GM12878 (cell line): ENCODE results near the gene PRR13. TPM values are rescaled to one million over a fixed set of nuclear protein-coding genes. Genes with fewer than 3 reads are reported as not detected.
"Not testable (repeated sequence)": the region's sequence is repeated elsewhere in the genome, so short reads cannot be mapped to it uniquely, and the experiment has no call there.

ENCODE experiments used
- ATAC-seq: fragments of 200-7000 bp; cut with Tn5 transposase; 3 replicates; pipeline ENCODE4 v1.9.1; 2020; ENCODE audit warnings: mild to moderate bottlenecking, moderate library complexity
- BruUV-seq: library from RNA; stranded (reverse); fragments of 400-500 nt; replicated peaks from 2 replicates; lab custom pipeline; 2021; lab: Mats Ljungman, UMichigan
- CTCF ChIA-PET: fragments of 300-600 bp; sonication (Branson Sonifier 250); formaldehyde crosslinking; extraction: SDS; loops from one replicate; lab custom pipeline; 2021; ENCODE audit warnings: inconsistent platforms; lab: Yijun Ruan, JAX
- POLR2A ChIA-PET: fragments of 350-600 bp; formaldehyde crosslinking; extraction: SDS; loops from one replicate; lab custom pipeline; 2021; ENCODE audit warnings: inconsistent platforms; lab: Charles Lee
- RAD21 ChIA-PET: fragments of 300-600 bp; sonication (Branson Sonifier 250); formaldehyde crosslinking; loops from one replicate; lab custom pipeline; 2023; ENCODE audit warnings: antibody characterized with exemption; ENCODE audit not compliant: unreplicated experiment; lab: Charles Lee
- SMC1A ChIA-PET: fragments of 300-600 bp; sonication (Branson Sonifier 250); formaldehyde crosslinking; loops from one replicate; lab custom pipeline; 2023; ENCODE audit not compliant: unreplicated experiment, uncharacterized antibody; lab: Charles Lee
- DNase-seq: peaks from one replicate; pipeline ENCODE4 v3.0.0-alpha.2; 2011; ENCODE audit warnings: low read depth, low spot score
- FAIRE-seq: peaks from 3 replicates; lab custom pipeline; 2011; peaks lifted over from hg19 to GRCh38; lab: Jason Lieb, UNC
- H2AFZ ChIP-seq: 2 replicates; pipeline ENCODE4 v1.6.0; 2011; ENCODE audit warnings: low read depth, low read length, control low read depth; ENCODE audit not compliant: control insufficient read depth
- H3K27ac ChIP-seq: 2 replicates; pipeline ENCODE4 v1.5.1; 2011; ENCODE audit warnings: control low read depth; ENCODE audit not compliant: control insufficient read depth, insufficient read depth
- H3K27me3 ChIP-seq, 2 experiments: replicated peaks in 1 of 2; 2 replicates each; pipeline versions ENCODE4 v1.6.0 to v1.6.1; 2011; ENCODE audit warnings: low read length in 1 of 2; ENCODE audit not compliant: control insufficient read depth in 2 of 2, insufficient read depth in 2 of 2
- H3K36me3 ChIP-seq, 2 experiments: 2 replicates each; pipeline ENCODE4 v1.5.1; 2011; ENCODE audit warnings: low read length in 1 of 2; ENCODE audit not compliant: control insufficient read depth in 2 of 2, insufficient read depth in 2 of 2
- H3K4me1 ChIP-seq: 2 replicates; pipeline ENCODE4 v1.6.1; 2011; ENCODE audit warnings: mild to moderate bottlenecking, low read length, moderate library complexity, mixed read lengths; ENCODE audit not compliant: control insufficient read depth, insufficient read depth
- H3K4me2 ChIP-seq: 2 replicates; pipeline ENCODE4 v1.6.0; 2011; ENCODE audit warnings: control low read depth; ENCODE audit not compliant: control insufficient read depth, insufficient read depth
- H3K4me3 ChIP-seq: fragments of 200-600 bp; sonication (generic); 2 replicates; pipeline ENCODE4 v1.5.1; 2016
- H3K79me2 ChIP-seq: 2 replicates; pipeline ENCODE4 v1.6.0; 2011; ENCODE audit warnings: low read length; ENCODE audit not compliant: control insufficient read depth, insufficient read depth
- H3K9ac ChIP-seq: 2 replicates; pipeline ENCODE4 v1.8.0; 2011; ENCODE audit warnings: low read length, control low read depth, mixed read lengths; ENCODE audit not compliant: control insufficient read depth, insufficient read depth
- H3K9me3 ChIP-seq: replicated peaks from 3 replicates; pipeline ENCODE4 v1.5.1; 2011; ENCODE audit warnings: mild to moderate bottlenecking, low read length; ENCODE audit not compliant: control insufficient read depth, insufficient read depth
- H4K20me1 ChIP-seq: 2 replicates; pipeline ENCODE4 v1.6.0; 2011; ENCODE audit not compliant: control insufficient read depth, insufficient read depth
- EGR1 ChIP-seq, 2 experiments: IDR thresholded peaks; 1 replicate in 1 of 2; 2 replicates in 1 of 2; pipeline ENCODE4 v1.6.1; 2011 to 2012; ENCODE audit warnings: low read depth in 2 of 2, low read length in 2 of 2, borderline replicate concordance in 1 of 2, mild to moderate bottlenecking in 1 of 2, moderate library complexity in 1 of 2
- ESRRA ChIP-seq: IDR thresholded peaks from 2 replicates; pipeline ENCODE4 v1.6.1; 2012; ENCODE audit warnings: mild to moderate bottlenecking, low read length, improper control_type of control experiment
- FOS ChIP-seq: IDR thresholded peaks from 3 replicates; pipeline ENCODE4 v1.6.1; 2011; ENCODE audit warnings: borderline replicate concordance; ENCODE audit not compliant: insufficient read length; ENCODE audit errors: extremely low read depth
- HDAC6 ChIP-seq: fragments of 200-600 bp; sonication (generic); IDR thresholded peaks from one replicate; pipeline ENCODE4 v1.8.0; 2017; ENCODE audit warnings: antibody characterized with exemption; ENCODE audit not compliant: unreplicated experiment
- JUNB ChIP-seq: IDR thresholded peaks from 2 replicates; pipeline ENCODE4 v1.6.1; 2016; ENCODE audit warnings: antibody characterized with exemption, mild to moderate bottlenecking
- PAX8 ChIP-seq: fragments of 450-650 bp; IDR thresholded peaks from 2 replicates; pipeline ENCODE4 v1.6.1; 2017; ENCODE audit warnings: mild to moderate bottlenecking, moderate library complexity
- POU2F2 ChIP-seq: IDR thresholded peaks from 3 replicates; pipeline ENCODE4 v1.6.1; 2011; ENCODE audit warnings: low read depth, mild to moderate bottlenecking, low read length, borderline replicate concordance
- RELA ChIP-seq: fragments of 450-650 bp; IDR thresholded peaks from 2 replicates; pipeline ENCODE4 v1.8.0; 2014; ENCODE audit warnings: borderline replicate concordance; ENCODE audit not compliant: partially characterized antibody
- RUNX3 ChIP-seq: IDR thresholded peaks from 2 replicates; pipeline ENCODE4 v1.6.1; 2012; ENCODE audit warnings: low read length, inconsistent platforms
- SRF ChIP-seq, 2 experiments: IDR thresholded peaks; 2 replicates each; pipeline ENCODE4 v1.6.1; 2011; ENCODE audit warnings: low read depth in 2 of 2, low read length in 2 of 2, mild to moderate bottlenecking in 1 of 2, moderate library complexity in 1 of 2
- SUPT20H ChIP-seq: IDR thresholded peaks from 2 replicates; pipeline ENCODE4 v1.6.1; 2011; ENCODE audit warnings: low read depth, mild to moderate bottlenecking, low read length, moderate library complexity, borderline replicate concordance; ENCODE audit not compliant: control insufficient read depth
- TARDBP ChIP-seq: IDR thresholded peaks from 2 replicates; pipeline ENCODE4 v1.6.1; 2016; ENCODE audit warnings: borderline replicate concordance
- TBL1XR1 ChIP-seq: IDR thresholded peaks from 2 replicates; pipeline ENCODE4 v1.6.1; 2012; ENCODE audit warnings: low read depth, low read length, improper control_type of control experiment
- TCF7 ChIP-seq: IDR thresholded peaks from 2 replicates; pipeline ENCODE4 v1.6.1; 2014; ENCODE audit warnings: antibody characterized with exemption, borderline replicate concordance
- USF1 ChIP-seq: IDR thresholded peaks from 2 replicates; pipeline ENCODE4 v1.6.1; 2011; ENCODE audit warnings: borderline replicate concordance, low read depth, mild to moderate bottlenecking, moderate library complexity, mixed read lengths, low read length; ENCODE audit not compliant: insufficient read depth; ENCODE audit errors: extremely low read length
- ZNF207 ChIP-seq: fragments of 450-650 bp; IDR thresholded peaks from 2 replicates; pipeline ENCODE4 v1.6.1; 2014; ENCODE audit warnings: antibody characterized with exemption, mild to moderate bottlenecking, borderline replicate concordance
- WGBS: methylation state at CpG from one replicate; pipeline ENCODE4 v1.1.6; 2016; ENCODE audit warnings: low lambda C conversion rate; ENCODE audit not compliant: insufficient replicate concordance, insufficient coverage; ENCODE audit errors: missing lambda C conversion rate; 5-methylcytosine and 5-hydroxymethylcytosine counted together
- in situ Hi-C: fragments of 300-500 bp; cut with MboI; formaldehyde crosslinking; loops from 9 replicates; pipeline ENCODE4 v1.14.3; 2018; ENCODE audit warnings: mixed read lengths
- intact Hi-C: fragments of 100-400 bp; cut with micrococcal nuclease; formaldehyde crosslinking; loops from one replicate; pipeline ENCODE4 v1.14.2; 2022; ENCODE audit not compliant: unreplicated experiment
- polyA plus RNA-seq, 11 experiments: library from polyadenylated mRNA; depleted of rRNA in 4 of 11; unstranded in 6 of 11; stranded (reverse) in 5 of 11; fragments of >200 nt; fragmentation: Nextera tagmentation in 4 of 11; fragmentation: Illumina TruSeq in 1 of 11; extraction: Ambion mirVana in 4 of 11; extraction: Trizol in 1 of 11; gene quantifications; 1 replicate in 1 of 11; 2 replicates in 10 of 11; pipeline versions ENCODE4 v1.2.1 to v1.2.3, GENCODE V29; 2011 to 2016; ENCODE audit warnings: inconsistent platforms in 2 of 11, missing spikeins in 2 of 11, low read depth in 1 of 11
- total RNA-seq, 4 experiments: library from RNA; depleted of rRNA in 3 of 4; stranded (reverse); fragments of >200 nt in 3 of 4; fragmentation: Illumina TruSeq in 1 of 4; extraction: Trizol in 1 of 4; gene quantifications; 2 replicates each; pipeline versions ENCODE4 v1.2.1 to v1.2.3, GENCODE V29; 2013 to 2021

The PRR13 gene
- total and polyA plus RNA-seq, 10 of the 15 experiments (the other 5 are each of a cell fraction or from before 2014, with no cell fraction given) = 94.2 to 462 (median 276) TPM

DNA sequence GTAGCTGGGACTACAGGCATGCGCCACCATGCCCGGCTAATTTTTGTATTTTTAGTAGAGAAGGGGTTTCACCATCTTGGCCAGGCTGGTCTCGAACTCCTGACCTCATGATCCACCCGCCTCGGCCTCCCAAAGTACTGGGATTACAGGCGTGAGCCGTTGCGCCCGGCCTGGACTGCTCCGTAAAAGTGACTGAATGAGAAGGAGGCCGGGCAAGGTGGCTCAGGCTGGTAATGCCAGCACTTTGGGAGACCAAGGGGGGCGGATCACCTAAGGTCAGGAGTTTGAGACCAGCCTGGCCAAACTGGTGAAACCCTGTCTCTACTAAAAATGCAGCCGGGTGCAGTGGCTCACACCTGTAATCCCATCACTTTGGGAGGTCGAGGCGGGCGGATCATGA, 39.2 kb upstream of the PRR13 start:
- H3K9ac ChIP-seq, H3K4me3 ChIP-seq, H3K27me3 ChIP-seq, H4K20me1 ChIP-seq, CTCF ChIA-PET, H3K79me2 ChIP-seq, H3K27ac ChIP-seq, FAIRE-seq, in situ Hi-C loops, H2AFZ ChIP-seq, H3K4me2 ChIP-seq, intact Hi-C loops, H3K9me3 ChIP-seq, H3K36me3 ChIP-seq, ATAC-seq, H3K4me1 ChIP-seq, BruUV-seq, DNase-seq, RAD21 ChIA-PET: not testable (repeated sequence)
- WGBS = 96% methylated on average over 16 of the region's 16 CpGs
- ChIA-PET POLR2A (interaction anchor here (1.2 kb wide), 1 partner anchor 19 kb away, joined by 3 read pairs; no protein-coding TSS in a partner anchor), SMC1A (interaction anchor here (1.4 kb wide), 1 partner anchor 18 kb away, joined by 4 read pairs; no protein-coding TSS in a partner anchor)

DNA sequence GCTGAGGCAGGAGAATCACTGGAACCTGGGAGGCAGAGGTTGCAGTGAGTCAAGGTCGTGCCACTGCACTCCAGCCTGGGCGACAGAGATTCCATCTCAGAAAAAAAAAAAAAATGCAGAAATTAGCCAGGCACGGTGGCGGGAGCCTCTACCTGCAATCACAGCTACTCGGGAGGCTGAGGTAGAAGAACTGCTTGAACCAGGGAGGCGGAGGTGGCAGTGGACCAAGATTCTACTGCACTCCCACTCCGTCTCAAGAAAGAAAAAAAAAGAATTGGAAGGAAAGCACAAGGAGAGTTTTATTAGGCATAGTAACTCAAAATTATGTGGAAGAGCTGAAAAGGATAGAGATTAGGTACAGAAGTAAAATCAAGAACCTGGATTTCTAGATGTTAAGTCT, 38.7 kb upstream of the PRR13 start:
- intact Hi-C loops (no loop called here), in situ Hi-C loops (no loop called here)
- RAD21 ChIA-PET = no interaction called here
- Histone ChIP-seq H4K20me1 (no peaks in the 10 kb centered on the region), H3K4me2 (no peak overlapping the region), H3K27me3 (no peaks in the 10 kb centered on the region), H3K9me3 (no peaks in the 10 kb centered on the region), H3K79me2 (peaks cover 8% of the 10 kb centered on the region), H3K36me3 (peaks cover 3 to 6% of the 10 kb centered on the region in 2 experiments; a peak in 3 of 4 replicates), H3K4me1 (no peaks in the 10 kb centered on the region), H3K27ac (no peak overlapping the region), H3K4me3 (no peak overlapping the region), H2AFZ (no peak overlapping the region), H3K9ac (no peak overlapping the region)
- FAIRE-seq (no peak), ATAC-seq (no peak), DNase-seq (no peak)
- SMC1A ChIA-PET = no interaction called here
- POLR2A ChIA-PET = no interaction called here
- CTCF ChIA-PET = interaction anchor here (0.8 to 1.0 kb wide), 2 partner anchors 55 to 58 kb away, joined by 3 read pairs; no protein-coding TSS in a partner anchor
- WGBS = 90% methylated on average over 7 of the region's 7 CpGs
- no TSS peak for BruUV-seq
- TF ChIP-seq POU2F2 (no peak), PAX8 (no peak), SRF (IDR thresholded peaks at IDR 0.05; ENCODE audit: low read depth in 2 of 2, low read length in 2 of 2) (no peak), USF1 (no peak), FOS (no peak), JUNB (no peak), ZNF207 (no peak), RUNX3 (no peak), TARDBP (no peak), TBL1XR1 (no peak), HDAC6 (no peak), SUPT20H (no peak), TCF7 (no peak), EGR1 (IDR thresholded peaks at IDR 0.05; ENCODE audit: borderline replicate concordance in 1 of 2, low read depth in 2 of 2, low read length in 2 of 2) (no peak), ESRRA (no peak), RELA (no peak)
